Lower leg skin (tissue), 4 donors: ENCODE data around the gene MUL1. TPM values are rescaled to one million over a fixed set of nuclear protein-coding genes. Genes with fewer than 3 reads are reported as not detected.

Experiments used
- DNase-seq, 2 donors: peaks; one replicate each; pipeline ENCODE4 v3.0.0-alpha.2; 2019; ENCODE audit warnings: low spot score in 2 of 2
- H3K4me3 ChIP-seq: fragments of 200-600 bp; sonication (generic); 2 replicates; pipeline ENCODE4 v1.5.1; 2017; ENCODE audit warnings: mild to moderate bottlenecking, low read depth; ENCODE audit not compliant: poor library complexity, severe bottlenecking
- POLR2A ChIP-seq, 2 donors: fragments of 450-650 bp; IDR thresholded peaks; one replicate each; pipeline ENCODE4 v1.6.1; 2016 to 2017; ENCODE audit warnings: antibody characterized with exemption in 2 of 2, mild to moderate bottlenecking in 1 of 2, moderate library complexity in 1 of 2
- WGBS, 2 donors: methylation state at CpG; one replicate each; pipeline ENCODE4 v1.1.5; 2018; 5-methylcytosine and 5-hydroxymethylcytosine counted together
- intact Hi-C: fragments of 100-400 bp; cut with DNase I; formaldehyde crosslinking; loops from one replicate; pipeline ENCODE4 v1.15.0; 2023; ENCODE audit warnings: low total_unique reads
- total RNA-seq, 4 donors: library from RNA; depleted of rRNA; stranded (reverse); fragments of >200 nt; gene quantifications; one replicate each; pipeline ENCODE4 v1.1.0, GENCODE V29; 2016
- TF ChIP-seq, protein P1 (sequence below), 3 donors: fragments of 450-650 bp; IDR thresholded peaks; one replicate each; pipeline ENCODE4 v1.5.1; 2016; ENCODE audit warnings: antibody characterized with exemption in 3 of 3, mild to moderate bottlenecking in 3 of 3, moderate library complexity in 2 of 3

Gene MUL1
- total RNA-seq, 4 donors from 2014 or later = 32.7 to 46.2 (median 37.4) TPM

DNA sequence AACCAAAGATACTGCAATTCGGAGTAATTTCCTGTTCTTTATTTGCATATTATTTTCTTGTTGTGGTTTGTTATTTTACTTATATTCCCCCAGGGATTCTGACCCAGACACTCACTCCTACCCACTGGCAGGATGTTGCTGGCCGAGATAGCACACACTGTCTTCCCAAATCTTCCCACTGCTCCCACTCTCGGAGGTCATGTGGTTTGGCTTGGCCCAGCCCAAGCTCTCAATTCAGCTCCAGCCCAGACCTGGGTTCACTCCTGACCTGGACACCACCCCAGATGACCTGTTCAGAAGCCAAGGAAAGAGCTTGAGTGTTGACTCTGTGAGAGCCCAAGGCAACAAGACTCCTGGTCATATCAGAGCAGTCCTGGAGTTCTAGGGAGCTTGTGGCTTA lies 43.2 kb upstream of the MUL1 start:
- WGBS, 2 donors = 48 to 68% methylated on average over 3 of the region's 3 CpGs
- TF ChIP-seq POLR2A (IDR thresholded peaks at IDR 0.05) = no peak
- TF ChIP-seq, protein P1, sequence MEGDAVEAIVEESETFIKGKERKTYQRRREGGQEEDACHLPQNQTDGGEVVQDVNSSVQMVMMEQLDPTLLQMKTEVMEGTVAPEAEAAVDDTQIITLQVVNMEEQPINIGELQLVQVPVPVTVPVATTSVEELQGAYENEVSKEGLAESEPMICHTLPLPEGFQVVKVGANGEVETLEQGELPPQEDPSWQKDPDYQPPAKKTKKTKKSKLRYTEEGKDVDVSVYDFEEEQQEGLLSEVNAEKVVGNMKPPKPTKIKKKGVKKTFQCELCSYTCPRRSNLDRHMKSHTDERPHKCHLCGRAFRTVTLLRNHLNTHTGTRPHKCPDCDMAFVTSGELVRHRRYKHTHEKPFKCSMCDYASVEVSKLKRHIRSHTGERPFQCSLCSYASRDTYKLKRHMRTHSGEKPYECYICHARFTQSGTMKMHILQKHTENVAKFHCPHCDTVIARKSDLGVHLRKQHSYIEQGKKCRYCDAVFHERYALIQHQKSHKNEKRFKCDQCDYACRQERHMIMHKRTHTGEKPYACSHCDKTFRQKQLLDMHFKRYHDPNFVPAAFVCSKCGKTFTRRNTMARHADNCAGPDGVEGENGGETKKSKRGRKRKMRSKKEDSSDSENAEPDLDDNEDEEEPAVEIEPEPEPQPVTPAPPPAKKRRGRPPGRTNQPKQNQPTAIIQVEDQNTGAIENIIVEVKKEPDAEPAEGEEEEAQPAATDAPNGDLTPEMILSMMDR (IDR thresholded peaks at IDR 0.05) = no peak
- intact Hi-C loops = no loop called here

DNA sequence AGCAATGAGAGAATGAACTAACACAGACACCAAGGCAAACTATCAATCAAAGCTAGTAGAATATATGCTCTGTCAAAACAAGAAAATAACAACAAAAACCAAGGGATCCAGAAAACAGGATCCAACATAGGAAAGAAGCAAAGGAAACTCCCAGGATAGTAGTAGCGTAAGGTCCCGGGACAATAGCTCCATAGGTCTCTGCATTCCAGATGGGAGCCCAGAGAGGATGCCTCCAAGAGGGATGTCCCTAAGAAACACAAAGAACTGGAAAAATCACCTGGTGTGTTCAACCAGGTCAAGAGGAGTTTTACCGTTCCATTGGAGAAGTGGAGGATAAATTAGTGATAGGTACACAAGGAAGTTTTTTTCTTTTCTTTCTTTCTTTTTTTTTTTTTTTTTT lies 38.7 kb upstream of the MUL1 start:
- no peak for TF ChIP-seq POLR2A (IDR thresholded peaks at IDR 0.05)
- TF ChIP-seq, protein P1 (IDR thresholded peaks at IDR 0.05) = no peak
- 89 to 94% methylated on average over 3 of the region's 3 CpGs for WGBS, 2 donors
- intact Hi-C loops = no loop called here
- DNase-seq = no peak
- no peak overlapping the region for H3K4me3 ChIP-seq

More for the DNA sequence above, 43.2 kb upstream of the MUL1 start:
- DNase-seq = no peak
- H3K4me3 ChIP-seq = no peak overlapping the region

DNA sequence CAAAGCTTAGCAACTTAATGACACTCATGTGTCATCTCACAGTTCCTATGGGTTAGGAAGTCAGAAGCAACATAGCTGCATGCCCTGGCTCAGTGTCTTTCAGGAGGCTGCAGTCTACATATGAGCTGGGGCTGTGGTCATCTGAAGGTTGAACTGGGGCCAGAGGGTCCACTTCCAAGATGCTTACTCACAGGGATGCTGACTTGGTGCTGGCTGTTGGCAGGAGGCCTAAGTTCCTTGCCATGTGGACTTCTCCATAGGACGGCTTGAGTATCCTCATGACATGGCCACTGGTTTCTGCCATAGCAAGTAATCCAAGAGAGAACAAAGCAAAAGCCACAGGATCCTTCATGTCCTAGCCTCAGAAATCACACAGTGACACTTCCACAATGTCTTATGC lies 32.3 kb upstream of the MUL1 start:
- 89 to 93% methylated on average over 1 of the region's 1 CpG for WGBS, 2 donors

DNA sequence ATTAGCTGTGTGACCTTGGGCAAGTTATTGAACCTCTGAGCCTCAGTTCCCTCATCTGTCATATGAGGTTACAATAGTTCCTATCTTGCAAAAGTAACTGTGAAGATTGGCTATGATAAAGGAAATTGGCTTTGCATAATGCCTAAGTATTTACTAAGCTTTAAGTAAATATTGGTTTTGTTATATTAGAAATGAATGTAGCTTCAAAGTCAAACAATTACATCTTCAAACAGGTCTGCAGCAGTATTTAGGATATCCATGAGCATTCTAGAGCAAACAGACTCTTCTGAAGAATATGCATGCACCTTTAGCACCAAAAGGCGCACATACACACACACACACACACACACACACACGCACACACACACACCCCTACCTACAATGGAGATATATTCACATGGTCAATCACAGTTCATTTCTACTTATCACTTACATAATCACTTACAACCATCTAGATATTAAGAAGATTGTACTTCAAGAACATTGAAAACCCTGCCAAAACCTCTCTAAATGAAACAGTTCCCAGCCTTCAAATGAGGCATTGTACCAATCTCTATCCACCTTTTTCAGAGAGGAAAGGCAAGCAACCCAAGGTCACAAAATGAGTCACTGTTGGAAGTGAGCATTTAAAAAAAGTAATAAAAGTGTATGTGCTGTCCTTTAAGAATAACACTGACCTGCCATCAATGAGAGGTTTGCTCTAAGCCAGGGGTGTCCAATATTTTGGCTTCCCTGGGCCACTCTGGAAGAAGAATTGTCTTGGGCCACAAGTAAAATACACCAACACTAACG lies 31.0 kb upstream of the MUL1 start:
- no peak overlapping the region for H3K4me3 ChIP-seq
- no peak for DNase-seq
- 84 to 92% methylated on average over 3 of the region's 3 CpGs for WGBS, 2 donors
- intact Hi-C loops = no loop called here
- no peak for TF ChIP-seq POLR2A (IDR thresholded peaks at IDR 0.05)
- TF ChIP-seq, protein P1 (IDR thresholded peaks at IDR 0.05) = no peak

More for the DNA sequence above, 32.3 kb upstream of the MUL1 start:
- intact Hi-C loops = no loop called here
- DNase-seq = no peak
- TF ChIP-seq, protein P1 (IDR thresholded peaks at IDR 0.05) = no peak
- TF ChIP-seq POLR2A (IDR thresholded peaks at IDR 0.05) = no peak
- H3K4me3 ChIP-seq = no peak overlapping the region

DNA sequence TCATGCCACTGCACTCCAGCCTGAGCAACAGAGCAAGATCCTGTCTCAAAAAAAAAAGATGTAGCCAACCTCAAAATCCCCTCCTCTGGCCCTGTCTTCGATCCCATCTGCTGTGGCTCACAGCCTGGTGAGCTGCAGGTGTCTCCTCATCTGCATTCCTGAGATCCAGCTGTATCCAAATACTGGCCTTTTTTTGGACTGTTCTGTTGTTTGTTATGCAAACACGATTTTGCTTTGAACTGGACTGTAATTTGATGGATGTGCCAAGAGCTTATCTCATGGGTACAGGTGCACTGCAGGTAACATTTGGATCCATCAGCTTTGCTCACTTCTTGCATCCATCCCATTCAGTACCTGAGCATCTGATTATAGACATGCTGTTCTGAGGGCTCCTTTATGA lies 30.3 kb upstream of the MUL1 start:
- intact Hi-C loops = no loop called here

More for the DNA sequence above, 30.3 kb upstream of the MUL1 start:
- DNase-seq = no peak
- H3K4me3 ChIP-seq = no peak overlapping the region
- TF ChIP-seq POLR2A (IDR thresholded peaks at IDR 0.05) = no peak
- TF ChIP-seq, protein P1 (IDR thresholded peaks at IDR 0.05) = no peak
- 51 to 62% methylated on average over 2 of the region's 2 CpGs for WGBS, 2 donors
